Uterus (tissue), 2 donors: Measurements from ENCODE around the gene IL31.

Source experiments
- CTCF ChIP-seq, 4 experiments: fragments of 200-600 bp in 2 of 4; fragments of 450-650 bp in 2 of 4; sonication (generic) in 2 of 4; IDR thresholded peaks; one replicate each; pipeline ENCODE4 v1.5.1; 2016 to 2019; ENCODE audit warnings: antibody characterized with exemption in 4 of 4, mild to moderate bottlenecking in 2 of 4, moderate library complexity in 1 of 4
- POLR2A ChIP-seq, 2 donors: fragments of 450-650 bp; IDR thresholded peaks; one replicate each; pipeline ENCODE4 v1.6.1; 2016; ENCODE audit warnings: antibody characterized with exemption in 2 of 2, mild to moderate bottlenecking in 1 of 2, moderate library complexity in 1 of 2

DNA sequence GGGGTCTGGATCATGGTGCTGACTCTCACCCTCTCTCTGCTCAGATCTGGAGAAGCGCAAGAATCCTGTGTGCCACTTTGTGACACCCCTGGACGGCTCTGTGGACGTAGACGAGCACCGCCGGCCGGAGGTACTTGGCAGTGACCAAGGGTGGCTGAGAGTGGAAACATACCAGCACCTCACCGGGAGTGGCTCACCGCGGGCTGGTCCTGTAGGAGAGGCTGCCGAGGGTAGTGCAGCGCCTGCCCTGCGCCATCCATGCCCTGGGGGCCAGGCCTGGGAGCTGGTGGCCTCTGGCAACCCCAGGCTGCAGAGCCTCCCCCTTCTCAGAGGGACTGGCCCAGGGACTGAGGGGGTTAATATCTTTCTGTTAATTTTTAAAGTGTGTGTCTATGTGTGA lies 46.2 kb downstream of the IL31 start:
- TF ChIP-seq POLR2A (IDR thresholded peaks at IDR 0.05) (no peak), CTCF (IDR thresholded peaks at IDR 0.05) (no peak)
